ENCODE data around the gene SEPTIN5.

The SEPTIN5 gene

DNA sequence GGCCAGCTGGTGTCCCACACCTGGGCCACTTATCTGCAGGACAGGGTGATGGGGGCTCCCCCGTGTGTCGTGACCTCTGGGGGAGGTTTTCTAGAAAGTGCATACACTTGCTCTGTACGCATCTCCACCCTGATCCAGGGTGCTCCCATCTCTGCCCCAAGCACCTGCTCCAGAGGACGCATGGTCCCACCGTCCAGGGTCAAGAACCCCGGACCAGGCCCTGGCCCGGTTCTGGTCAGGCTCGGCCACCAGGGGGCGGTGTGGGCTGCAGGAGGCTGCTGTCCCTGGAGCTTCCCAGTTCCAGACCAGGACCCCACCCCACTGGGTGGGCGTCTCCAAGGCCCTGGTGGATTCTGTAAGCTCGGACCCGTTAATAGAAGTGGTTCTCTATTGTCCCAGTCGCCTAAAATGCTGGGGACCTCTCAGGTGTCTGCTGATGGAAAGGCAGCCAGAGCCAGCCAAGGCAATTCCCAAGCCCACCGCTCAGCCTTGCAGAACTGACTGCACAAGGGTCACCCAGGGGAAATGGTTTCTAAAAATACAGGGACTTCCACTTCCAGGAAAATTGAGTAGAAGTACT is 34.7 kb upstream of the SEPTIN5 start:
- no peaks in the 10 kb centered on the region for H3K4me1 ChIP-seq (ENCODE audit: control insufficient read depth in 1 of 2, insufficient read depth in 2 of 2, low read length in 2 of 2)
- H3K79me1 ChIP-seq (ENCODE audit: low read length): no peaks in the 10 kb centered on the region
- no peaks in the 10 kb centered on the region for H3K79me2 ChIP-seq (ENCODE audit: control insufficient read depth, insufficient read depth, low read length, poor library complexity)
- no peaks in the 10 kb centered on the region for H3K36me3 ChIP-seq (ENCODE audit: control insufficient read depth in 1 of 2, insufficient read depth in 2 of 2, low read length in 2 of 2)
- H4K12ac ChIP-seq (ENCODE audit: low read depth, low read length): no peak overlapping the region
- no peak overlapping the region for H3K14ac ChIP-seq (ENCODE audit: low read length)
- H3K9ac ChIP-seq (ENCODE audit: low read length): no peak overlapping the region
- no peak overlapping the region for H4K91ac ChIP-seq (ENCODE audit: low read depth, low read length)
- no peaks in the 10 kb centered on the region for H3K27me3 ChIP-seq (ENCODE audit: insufficient read depth, low read length)
- no peak overlapping the region for H2BK5ac ChIP-seq (ENCODE audit: low read depth, low read length, poor library complexity)
- no peak overlapping the region for H3K23ac ChIP-seq (ENCODE audit: low read length)
- no peak overlapping the region for H3K27ac ChIP-seq (ENCODE audit: low read depth, low read length)
- H2BK120ac ChIP-seq (ENCODE audit: insufficient read depth, low read length, poor library complexity): no peak overlapping the region
- no peak overlapping the region for H4K8ac ChIP-seq (ENCODE audit: low read depth, low read length)
- WGBS (ENCODE audit: extremely low coverage, insufficient coverage, insufficient read length): no CpG with 5 or more reads among the region's 14 CpGs
- H3K4ac ChIP-seq (ENCODE audit: low read depth, low read length): no peak overlapping the region
- H3K4me2 ChIP-seq (ENCODE audit: low read length): no peak overlapping the region
- H3K4me3 ChIP-seq (ENCODE audit: low read depth, low read length): no peak overlapping the region
- no peak overlapping the region for H3K18ac ChIP-seq (ENCODE audit: low read length)
- no peak overlapping the region for H2AFZ ChIP-seq (ENCODE audit: insufficient read depth, low read length, poor library complexity)
- no peak overlapping the region for H2BK12ac ChIP-seq (ENCODE audit: low read length)
- DNase-seq: peak; percentile 32 to 64
- no peak overlapping the region for H2AK5ac ChIP-seq (ENCODE audit: low read length)
- no peaks in the 10 kb centered on the region for H3K9me3 ChIP-seq (ENCODE audit: insufficient read depth, low read depth, low read length)

DNA sequence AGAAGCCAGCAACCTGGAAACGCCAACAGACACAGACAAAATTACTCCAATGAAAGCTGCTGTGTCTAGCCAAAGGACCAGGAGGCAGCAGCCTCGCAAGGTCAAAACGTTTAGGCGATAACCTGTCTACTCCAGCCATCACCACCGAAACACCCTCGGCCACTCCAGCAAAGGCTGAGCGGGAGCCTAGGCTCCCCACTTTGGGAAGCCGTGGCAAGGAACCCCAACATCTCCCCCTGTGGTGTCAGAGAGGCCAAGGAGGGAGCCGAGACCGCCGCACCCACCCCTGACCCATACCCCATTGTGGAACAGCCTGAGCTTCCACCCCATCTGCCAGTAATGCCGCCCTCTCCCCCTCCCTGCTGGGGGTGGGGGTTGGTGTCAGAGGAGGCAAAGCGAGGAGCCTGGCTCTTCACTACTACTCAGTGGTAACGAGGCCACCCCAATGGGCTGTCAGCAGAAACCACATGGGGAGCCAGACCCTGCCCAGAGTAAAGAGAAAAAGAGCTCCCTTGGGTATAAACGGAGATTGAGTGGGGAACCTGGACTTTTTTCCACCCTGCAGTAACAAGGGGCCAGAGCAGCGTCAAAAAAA is 33.9 kb upstream of the SEPTIN5 start:
- no peak overlapping the region for H3K9ac ChIP-seq (ENCODE audit: low read length)
- H3K27me3 ChIP-seq (ENCODE audit: insufficient read depth, low read length): no peaks in the 10 kb centered on the region
- no peak overlapping the region for H4K91ac ChIP-seq (ENCODE audit: low read depth, low read length)
- H4K12ac ChIP-seq (ENCODE audit: low read depth, low read length): no peak overlapping the region
- H3K18ac ChIP-seq (ENCODE audit: low read length): no peak overlapping the region
- no peaks in the 10 kb centered on the region for H3K4me1 ChIP-seq (ENCODE audit: control insufficient read depth in 1 of 2, insufficient read depth in 2 of 2, low read length in 2 of 2)
- no peak overlapping the region for H2BK120ac ChIP-seq (ENCODE audit: insufficient read depth, low read length, poor library complexity)
- H3K9me3 ChIP-seq (ENCODE audit: insufficient read depth, low read depth, low read length): no peaks in the 10 kb centered on the region
- H2BK5ac ChIP-seq (ENCODE audit: low read depth, low read length, poor library complexity): no peak overlapping the region
- no peak overlapping the region for H3K4ac ChIP-seq (ENCODE audit: low read depth, low read length)
- H3K4me3 ChIP-seq (ENCODE audit: low read depth, low read length): no peak overlapping the region
- no peak overlapping the region for H4K8ac ChIP-seq (ENCODE audit: low read depth, low read length)
- DNase-seq: no peak
- no peak overlapping the region for H3K23ac ChIP-seq (ENCODE audit: low read length)
- H3K79me2 ChIP-seq (ENCODE audit: control insufficient read depth, insufficient read depth, low read length, poor library complexity): no peaks in the 10 kb centered on the region
- H2AK5ac ChIP-seq (ENCODE audit: low read length): no peak overlapping the region
- H2BK12ac ChIP-seq (ENCODE audit: low read length): no peak overlapping the region
- H3K36me3 ChIP-seq (ENCODE audit: control insufficient read depth in 1 of 2, insufficient read depth in 2 of 2, low read length in 2 of 2): no peaks in the 10 kb centered on the region
- no peak overlapping the region for H2AFZ ChIP-seq (ENCODE audit: insufficient read depth, low read length, poor library complexity)
- no peaks in the 10 kb centered on the region for H3K79me1 ChIP-seq (ENCODE audit: low read length)
- no peak overlapping the region for H3K27ac ChIP-seq (ENCODE audit: low read depth, low read length)
- no peak overlapping the region for H3K4me2 ChIP-seq (ENCODE audit: low read length)
- no peak overlapping the region for H3K14ac ChIP-seq (ENCODE audit: low read length)
- WGBS (ENCODE audit: extremely low coverage, insufficient coverage, insufficient read length): no CpG with 5 or more reads among the region's 16 CpGs

DNA sequence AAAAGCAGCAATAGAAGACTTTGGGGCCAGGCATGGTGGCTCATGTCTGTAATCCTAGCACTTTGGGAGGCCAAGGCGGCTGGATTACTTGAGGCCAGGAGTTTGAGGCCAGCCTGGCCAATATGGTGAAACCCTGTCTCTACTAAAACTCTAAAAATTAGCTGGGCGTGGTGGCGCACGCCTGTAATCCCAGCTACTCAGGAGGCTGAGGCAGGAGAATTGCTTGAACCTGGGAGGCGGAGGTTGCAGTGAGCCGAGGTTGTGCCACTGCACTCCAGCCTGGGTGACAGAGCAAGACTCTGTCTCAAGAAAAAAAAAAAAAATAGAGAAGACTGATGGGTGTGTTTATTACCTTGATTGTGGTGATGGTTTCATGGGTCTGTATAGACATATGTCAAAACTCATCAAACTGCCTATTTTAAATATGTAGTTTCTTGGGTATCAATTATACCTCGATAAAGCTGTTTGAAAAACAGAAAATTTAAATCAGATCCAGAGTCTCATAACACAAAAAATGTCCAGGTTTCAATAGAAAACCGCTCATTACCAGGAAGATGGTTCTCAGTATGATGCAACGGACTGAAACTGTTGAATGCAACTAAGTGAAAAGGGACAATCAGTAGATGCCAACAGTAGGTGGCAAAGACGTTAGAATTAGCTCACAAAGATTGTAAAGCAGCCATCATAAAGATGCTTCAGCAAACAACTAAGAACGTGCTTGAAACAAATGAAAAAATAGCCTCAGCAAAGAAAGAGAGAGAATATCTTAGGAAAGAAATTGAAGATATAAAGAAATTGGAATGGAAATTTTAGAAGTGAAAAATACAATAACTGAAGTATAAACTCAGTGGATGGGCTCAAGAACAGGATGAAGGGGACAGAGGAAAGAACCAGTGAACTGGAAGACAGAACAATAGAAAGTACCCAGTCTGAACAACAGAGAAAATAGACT is 33.1 kb upstream of the SEPTIN5 start:
- Histone ChIP-seq H2BK120ac (ENCODE audit: insufficient read depth, low read length, poor library complexity) (no peak overlapping the region), H3K79me2 (ENCODE audit: control insufficient read depth, insufficient read depth, low read length, poor library complexity) (no peaks in the 10 kb centered on the region), H3K18ac (ENCODE audit: low read length) (no peak overlapping the region), H3K9ac (ENCODE audit: low read length) (no peak overlapping the region), H4K12ac (ENCODE audit: low read depth, low read length) (no peak overlapping the region), H3K36me3 (ENCODE audit: control insufficient read depth in 1 of 2, insufficient read depth in 2 of 2, low read length in 2 of 2) (no peaks in the 10 kb centered on the region), H3K27me3 (ENCODE audit: insufficient read depth, low read length) (no peaks in the 10 kb centered on the region), H2BK5ac (ENCODE audit: low read depth, low read length, poor library complexity) (no peak overlapping the region), H3K4ac (ENCODE audit: low read depth, low read length) (no peak overlapping the region), H2BK12ac (ENCODE audit: low read length) (no peak overlapping the region), H3K27ac (ENCODE audit: low read depth, low read length) (no peak overlapping the region), H3K23ac (ENCODE audit: low read length) (no peak overlapping the region), H3K4me1 (ENCODE audit: control insufficient read depth in 1 of 2, insufficient read depth in 2 of 2, low read length in 2 of 2) (no peaks in the 10 kb centered on the region), H2AFZ (ENCODE audit: insufficient read depth, low read length, poor library complexity) (no peak overlapping the region), H3K14ac (ENCODE audit: low read length) (no peak overlapping the region), H3K4me2 (ENCODE audit: low read length) (no peak overlapping the region), H4K91ac (ENCODE audit: low read depth, low read length) (no peak overlapping the region), H3K79me1 (ENCODE audit: low read length) (no peaks in the 10 kb centered on the region), H3K9me3 (ENCODE audit: insufficient read depth, low read depth, low read length) (no peaks in the 10 kb centered on the region), H2AK5ac (ENCODE audit: low read length) (no peak overlapping the region), H4K8ac (ENCODE audit: low read depth, low read length) (no peak overlapping the region), H3K4me3 (ENCODE audit: low read depth, low read length) (no peak overlapping the region)
- WGBS (ENCODE audit: extremely low coverage, insufficient coverage, insufficient read length): no CpG with 5 or more reads among the region's 11 CpGs
- no peak for DNase-seq

DNA sequence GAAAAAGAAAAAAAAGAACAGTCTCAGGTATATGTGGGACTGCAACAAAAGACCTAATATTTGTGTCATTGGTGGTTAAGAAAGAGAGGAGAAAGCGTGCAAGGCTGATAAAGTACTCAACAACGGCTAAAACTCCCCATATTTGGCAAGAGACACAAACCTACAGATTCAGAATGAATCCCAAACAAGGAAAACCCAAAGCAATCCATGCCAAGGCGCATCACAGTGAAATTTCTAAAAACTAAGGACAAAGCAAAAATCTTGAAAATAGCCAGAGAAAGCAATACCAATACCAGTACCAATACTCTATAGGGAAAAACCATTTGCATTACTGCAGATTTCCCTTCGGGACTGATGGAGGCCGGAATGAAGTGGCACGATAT is 32.4 kb upstream of the SEPTIN5 start:
- H2BK5ac ChIP-seq (ENCODE audit: low read depth, low read length, poor library complexity): no peak overlapping the region
- WGBS (ENCODE audit: extremely low coverage, insufficient coverage, insufficient read length): no CpG with 5 or more reads among the region's 6 CpGs

More for the DNA sequence above, 32.4 kb upstream of the SEPTIN5 start:
- no peak for DNase-seq
- no peak overlapping the region for H4K12ac ChIP-seq (ENCODE audit: low read depth, low read length)
- no peak overlapping the region for H2AK5ac ChIP-seq (ENCODE audit: low read length)
- H2AFZ ChIP-seq (ENCODE audit: insufficient read depth, low read length, poor library complexity): no peak overlapping the region
- H3K9me3 ChIP-seq (ENCODE audit: insufficient read depth, low read depth, low read length): no peaks in the 10 kb centered on the region
- no peaks in the 10 kb centered on the region for H3K36me3 ChIP-seq (ENCODE audit: control insufficient read depth in 1 of 2, insufficient read depth in 2 of 2, low read length in 2 of 2)
- no peak overlapping the region for H2BK12ac ChIP-seq (ENCODE audit: low read length)
- no peaks in the 10 kb centered on the region for H3K79me1 ChIP-seq (ENCODE audit: low read length)
- H3K4me3 ChIP-seq (ENCODE audit: low read depth, low read length): no peak overlapping the region
- no peak overlapping the region for H3K27ac ChIP-seq (ENCODE audit: low read depth, low read length)
- H3K18ac ChIP-seq (ENCODE audit: low read length): no peak overlapping the region
- no peak overlapping the region for H3K14ac ChIP-seq (ENCODE audit: low read length)
- no peak overlapping the region for H2BK120ac ChIP-seq (ENCODE audit: insufficient read depth, low read length, poor library complexity)
- H4K8ac ChIP-seq (ENCODE audit: low read depth, low read length): no peak overlapping the region
- H3K23ac ChIP-seq (ENCODE audit: low read length): no peak overlapping the region
- H3K4me2 ChIP-seq (ENCODE audit: low read length): no peak overlapping the region
- H3K4ac ChIP-seq (ENCODE audit: low read depth, low read length): no peak overlapping the region
- no peaks in the 10 kb centered on the region for H3K27me3 ChIP-seq (ENCODE audit: insufficient read depth, low read length)
- H3K4me1 ChIP-seq (ENCODE audit: control insufficient read depth in 1 of 2, insufficient read depth in 2 of 2, low read length in 2 of 2): no peaks in the 10 kb centered on the region
- H4K91ac ChIP-seq (ENCODE audit: low read depth, low read length): no peak overlapping the region
- H3K79me2 ChIP-seq (ENCODE audit: control insufficient read depth, insufficient read depth, low read length, poor library complexity): no peaks in the 10 kb centered on the region
- no peak overlapping the region for H3K9ac ChIP-seq (ENCODE audit: low read length)

Measured in trophoblast cell (in vitro differentiated cells and primary cell).